Effector memory CD8-positive, alpha-beta T cell (primary cell): Measurements from ENCODE around the gene CMKLR1.

Experiments used
- ATAC-seq: fragments of 150-1000 bp; cut with Tn5 transposase; replicated peaks from 2 replicates; pipeline ENCODE4 v1.10.0; 2021; ENCODE audit warnings: mild to moderate bottlenecking, moderate library complexity
- DNase-seq, 3 experiments: peaks; one replicate each; pipeline ENCODE4 v3.0.0; 2021
- H3K27ac Mint-ChIP-seq, 2 donors: one replicate each; pipeline ENCODE4 v1.8.0; 2022; ENCODE audit warnings: mild to moderate bottlenecking in 2 of 2, mixed read lengths in 2 of 2, moderate library complexity in 2 of 2
- H3K27me3 Mint-ChIP-seq, 2 donors: one replicate each; pipeline ENCODE4 v1.8.0; 2022; ENCODE audit warnings: mixed read lengths in 2 of 2
- H3K36me3 Mint-ChIP-seq: one replicate; pipeline ENCODE4 v1.8.0; 2022; ENCODE audit warnings: mild to moderate bottlenecking, moderate library complexity, mixed read lengths; ENCODE audit not compliant: insufficient read depth
- H3K4me1 Mint-ChIP-seq, 2 donors: one replicate each; pipeline ENCODE4 v1.8.0; 2022; ENCODE audit warnings: low read depth in 2 of 2, mixed read lengths in 2 of 2
- H3K4me3 Mint-ChIP-seq, 2 donors: one replicate each; pipeline ENCODE4 v1.8.0; 2022; ENCODE audit warnings: mild to moderate bottlenecking in 2 of 2, mixed read lengths in 2 of 2, moderate library complexity in 2 of 2
- H3K9me3 Mint-ChIP-seq, 2 donors: one replicate each; pipeline ENCODE4 v1.8.0; 2022; ENCODE audit warnings: mixed read lengths in 2 of 2

CMKLR1 gene

GRCh38 chr12:108267450-108267849, 71.7 kb downstream of the CMKLR1 start:
- H3K27me3 Mint-ChIP-seq, result peaks cover 0 to 32% of the 10 kb centered on the region in 2 donors

GRCh38 chr12:108266131-108266530, 73.0 kb downstream of the CMKLR1 start:
- Mint-ChIP-seq H3K4me1 (peaks cover 0 to 9% of the 10 kb centered on the region in 2 donors), H3K36me3 (no peaks in the 10 kb centered on the region), H3K9me3 (no peaks in the 10 kb centered on the region), H3K4me3 (no peak overlapping the region), H3K27me3 (peaks cover 0 to 34% of the 10 kb centered on the region in 2 donors), H3K27ac (no peak overlapping the region)
- no peak for ATAC-seq
- DNase-seq, result no peak

More at GRCh38 chr12:108267450-108267849, 71.7 kb downstream of the CMKLR1 start:
- Mint-ChIP-seq H3K4me3 (no peak overlapping the region), H3K4me1 (peaks cover 0 to 9% of the 10 kb centered on the region in 2 donors), H3K9me3 (no peaks in the 10 kb centered on the region), H3K27ac (no peak overlapping the region), H3K36me3 (no peaks in the 10 kb centered on the region)
- DNase-seq (no peak), ATAC-seq (no peak)

GRCh38 chr12:108265505-108265904, 73.6 kb downstream of the CMKLR1 start:
- peaks cover 0 to 9% of the 10 kb centered on the region in 2 donors for H3K4me1 Mint-ChIP-seq
- DNase-seq (no peak), ATAC-seq (no peak)
- H3K4me3 Mint-ChIP-seq, result no peak overlapping the region
- no peaks in the 10 kb centered on the region for H3K36me3 Mint-ChIP-seq
- H3K9me3 Mint-ChIP-seq, result peaks cover 2 to 4% of the 10 kb centered on the region in 2 donors
- no peak overlapping the region for H3K27ac Mint-ChIP-seq
- H3K27me3 Mint-ChIP-seq, result peaks cover 0 to 34% of the 10 kb centered on the region in 2 donors

- DNase-seq (no peak), ATAC-seq (no peak)
- Mint-ChIP-seq H3K9me3 (peaks cover 4 to 7% of the 10 kb centered on the region in 2 donors), H3K4me1 (no peaks in the 10 kb centered on the region), H3K27ac (no peak overlapping the region), H3K36me3 (no peaks in the 10 kb centered on the region), H3K27me3 (peaks cover 0 to 26% of the 10 kb centered on the region in 2 donors), H3K4me3 (no peak overlapping the region)
Measured at GRCh38 chr12:108260969-108261368, 78.1 kb downstream of the CMKLR1 start.

- H3K9me3 Mint-ChIP-seq, result peaks cover 4 to 7% of the 10 kb centered on the region in 2 donors
- H3K27ac Mint-ChIP-seq, result no peak overlapping the region
- H3K4me1 Mint-ChIP-seq, result no peaks in the 10 kb centered on the region
- H3K27me3 Mint-ChIP-seq, result peaks cover 0 to 25% of the 10 kb centered on the region in 2 donors
- DNase-seq (no peak), ATAC-seq (no peak)
- H3K36me3 Mint-ChIP-seq, result no peaks in the 10 kb centered on the region
- no peak overlapping the region for H3K4me3 Mint-ChIP-seq
Measured at GRCh38 chr12:108260039-108260438, 79.1 kb downstream of the CMKLR1 start.

GRCh38 chr12:108257610-108258106, 81.5 kb downstream of the CMKLR1 start:
- Mint-ChIP-seq H3K27ac (no peak overlapping the region), H3K9me3 (peaks cover 4 to 7% of the 10 kb centered on the region in 2 donors), H3K4me3 (no peak overlapping the region), H3K27me3 (peaks cover 9 to 21% of the 10 kb centered on the region in 2 donors), H3K36me3 (no peaks in the 10 kb centered on the region), H3K4me1 (peaks cover 0 to 8% of the 10 kb centered on the region in 2 donors)
- no peak for DNase-seq
- no peak for ATAC-seq

- Mint-ChIP-seq H3K4me3 (no peak overlapping the region), H3K27me3 (peaks cover 9 to 22% of the 10 kb centered on the region in 2 donors), H3K9me3 (peaks cover 4 to 7% of the 10 kb centered on the region in 2 donors), H3K4me1 (peaks cover 0 to 8% of the 10 kb centered on the region in 2 donors), H3K36me3 (no peaks in the 10 kb centered on the region), H3K27ac (no peak overlapping the region)
- ATAC-seq (no peak), DNase-seq (no peak)
Measured at GRCh38 chr12:108257004-108257403, 82.1 kb downstream of the CMKLR1 start.

- peaks cover 1 to 2% of the 10 kb centered on the region in 2 donors for H3K9me3 Mint-ChIP-seq
- peaks cover 23 to 39% of the 10 kb centered on the region in 2 donors for H3K27me3 Mint-ChIP-seq
- H3K4me3 Mint-ChIP-seq, result no peak overlapping the region
- H3K36me3 Mint-ChIP-seq, result no peaks in the 10 kb centered on the region
- H3K27ac Mint-ChIP-seq, result no peak overlapping the region
- peaks cover 0 to 8% of the 10 kb centered on the region in 2 donors for H3K4me1 Mint-ChIP-seq
- ATAC-seq (no peak), DNase-seq (no peak)
Measured at GRCh38 chr12:108255252-108255602, 83.9 kb downstream of the CMKLR1 start.

- H3K36me3 Mint-ChIP-seq, result no peaks in the 10 kb centered on the region
- H3K27me3 Mint-ChIP-seq, result peaks cover 28 to 45% of the 10 kb centered on the region in 2 donors
- no peak for DNase-seq
- ATAC-seq, result no peak
- no peaks in the 10 kb centered on the region for H3K9me3 Mint-ChIP-seq
- peaks cover 0 to 8% of the 10 kb centered on the region in 2 donors for H3K4me1 Mint-ChIP-seq
- no peak overlapping the region for H3K27ac Mint-ChIP-seq
- H3K4me3 Mint-ChIP-seq, result no peak overlapping the region
Measured at GRCh38 chr12:108254517-108255251, 84.4 kb downstream of the CMKLR1 start.

- Mint-ChIP-seq H3K27ac (peak overlapping the region in 1 of 2 donors; percentile 45), H3K4me3 (no peak overlapping the region), H3K4me1 (peaks cover 0 to 8% of the 10 kb centered on the region in 2 donors), H3K9me3 (no peaks in the 10 kb centered on the region), H3K27me3 (peaks cover 34 to 51% of the 10 kb centered on the region in 2 donors), H3K36me3 (no peaks in the 10 kb centered on the region)
- no peak for DNase-seq
- no peak for ATAC-seq
Measured at GRCh38 chr12:108254030-108254429, 85.1 kb downstream of the CMKLR1 start.

GRCh38 chr12:108253540-108253939, 85.6 kb downstream of the CMKLR1 start:
- Mint-ChIP-seq H3K4me1 (peaks cover 0 to 8% of the 10 kb centered on the region in 2 donors), H3K27me3 (peaks cover 39 to 56% of the 10 kb centered on the region in 2 donors), H3K4me3 (peak overlapping the region in 1 of 2 donors; percentile 24), H3K27ac (peak overlapping the region in 1 of 2 donors; percentile 45), H3K36me3 (no peaks in the 10 kb centered on the region), H3K9me3 (no peaks in the 10 kb centered on the region)
- DNase-seq, result no peak
- ATAC-seq, result no peak

- no peak overlapping the region for H3K4me3 Mint-ChIP-seq
- peaks cover 0 to 8% of the 10 kb centered on the region in 2 donors for H3K4me1 Mint-ChIP-seq
- no peaks in the 10 kb centered on the region for H3K36me3 Mint-ChIP-seq
- H3K27ac Mint-ChIP-seq, result no peak overlapping the region
- DNase-seq (no peak), ATAC-seq (no peak)
- H3K27me3 Mint-ChIP-seq, result peaks cover 41 to 67% of the 10 kb centered on the region in 2 donors
- H3K9me3 Mint-ChIP-seq, result no peaks in the 10 kb centered on the region
Measured at GRCh38 chr12:108252523-108252922, 86.6 kb downstream of the CMKLR1 start.

- DNase-seq, result no peak
- no peaks in the 10 kb centered on the region for H3K36me3 Mint-ChIP-seq
- H3K27me3 Mint-ChIP-seq, result peaks cover 40 to 59% of the 10 kb centered on the region in 2 donors
- no peak overlapping the region for H3K4me3 Mint-ChIP-seq
- no peaks in the 10 kb centered on the region for H3K9me3 Mint-ChIP-seq
- H3K27ac Mint-ChIP-seq, result no peak overlapping the region
- no peaks in the 10 kb centered on the region for H3K4me1 Mint-ChIP-seq
- no peak for ATAC-seq
Measured at GRCh38 chr12:108248011-108248410, 91.1 kb downstream of the CMKLR1 start.

GRCh38 chr12:108247130-108247529, 92.0 kb downstream of the CMKLR1 start:
- ATAC-seq, result no peak
- H3K4me1 Mint-ChIP-seq, result no peaks in the 10 kb centered on the region

More at GRCh38 chr12:108247130-108247529, 92.0 kb downstream of the CMKLR1 start:
- no peaks in the 10 kb centered on the region for H3K9me3 Mint-ChIP-seq
- no peak for DNase-seq
- H3K4me3 Mint-ChIP-seq, result no peak overlapping the region
- H3K36me3 Mint-ChIP-seq, result no peaks in the 10 kb centered on the region
- peaks cover 40 to 55% of the 10 kb centered on the region in 2 donors for H3K27me3 Mint-ChIP-seq
- no peak overlapping the region for H3K27ac Mint-ChIP-seq
